Ovary (tissue), 9 donors: ENCODE data around the gene NPPA. TPM values are rescaled to one million over a fixed set of nuclear protein-coding genes. Genes with fewer than 3 reads are reported as not detected.

Experiments
- DNase-seq, 5 donors: peaks; one replicate each; pipeline ENCODE4 v3.0.0-alpha.2; 2019 to 2020
- H3K27ac ChIP-seq, 2 donors: fragments of 200-600 bp; one replicate each; pipeline versions ENCODE4 v1.5.1 to v1.8.0; 2019 to 2022
- H3K27me3 ChIP-seq: fragments of 200-600 bp; one replicate; pipeline ENCODE4 v1.8.0; 2022
- H3K36me3 ChIP-seq: fragments of 200-600 bp; sonication (generic); one replicate; pipeline ENCODE4 v1.5.1; 2019
- H3K4me1 ChIP-seq: one replicate; pipeline ENCODE4 v1.8.1; 2013; ENCODE audit warnings: mild to moderate bottlenecking, moderate library complexity; ENCODE audit not compliant: insufficient read depth
- H3K4me3 ChIP-seq: fragments of 200-600 bp; sonication (generic); one replicate; pipeline ENCODE4 v1.5.1; 2017
- H3K9me3 ChIP-seq, 2 donors: fragments of 200-600 bp in 1 of 2; sonication (generic) in 1 of 2; one replicate each; pipeline versions ENCODE4 v1.5.1 to v1.8.1; 2013 to 2019; ENCODE audit warnings: mild to moderate bottlenecking in 1 of 2, moderate library complexity in 1 of 2
- CTCF ChIP-seq, 3 donors: fragments of 450-650 bp in 2 of 3; fragments of 200-600 bp in 1 of 3; IDR thresholded peaks; one replicate each; pipeline versions ENCODE4 v1.5.1 to v1.8.0; 2016 to 2022; ENCODE audit warnings: antibody characterized with exemption in 3 of 3, mild to moderate bottlenecking in 1 of 3
- EP300 ChIP-seq: sonication (generic); formaldehyde crosslinking; IDR thresholded peaks from one replicate; pipeline ENCODE4 v1.6.1; 2017; ENCODE audit warnings: antibody characterized with exemption
- POLR2A ChIP-seq: fragments of 450-650 bp; IDR thresholded peaks from one replicate; pipeline ENCODE4 v1.6.1; 2017; ENCODE audit warnings: antibody characterized with exemption, mild to moderate bottlenecking, moderate library complexity
- WGBS, 3 donors: extraction: QIAGEN DNeasy Blood & Tissue Kit in 1 of 3; methylation state at CpG; one replicate each; pipeline versions ENCODE4 v1.1.5 to v1.1.7; 2013 to 2017; 5-methylcytosine and 5-hydroxymethylcytosine counted together
- intact Hi-C, 4 donors: fragments of 100-400 bp; cut with DNase I; formaldehyde crosslinking; loops; one replicate each; pipeline versions ENCODE4 v1.11.0 to v1.15.1; 2022 to 2023
- polyA plus RNA-seq, 2 donors: library from polyadenylated mRNA; stranded (reverse); fragments of 200-250 nt in 1 of 2; fragments of 350-450 nt in 1 of 2; fragmentation: Illumina TruSeq in 1 of 2; extraction: RNeasy Lipid Tissue Mini Kit (QIAGEN cat#74804) in 1 of 2; gene quantifications; one replicate each; pipeline ENCODE4 v1.2.3, GENCODE V29; 2013 to 2014
- total RNA-seq, 7 donors: library from RNA; depleted of rRNA in 2 of 7; stranded (reverse); fragments of >200 nt in 2 of 7; fragmentation: NEBNext Ultra II Directional in 3 of 7; extraction: Animal tissue kit (Norgen Biotek cat#: 25700) in 3 of 7; gene quantifications; one replicate each; pipeline versions ENCODE4 v1.1.0 to v1.2.4, GENCODE V29; 2016 to 2023
- donor health status: DM: no; HTN: no; CAD: no; lungs with moderate emphysema.
- donor health status: DM: no; HTN: no; CAD: no.
- donor health status: Bipolar disorder and iron deficiency.
- donor health status: DM: yes; HTN: yes; CAD: no.
- donor health status: DM: no; HTN: no; CAD: no.
- donor health status: DM: yes; HTN: yes; CAD: no.

Gene NPPA
- total and polyA plus RNA-seq, 9 donors: 0.83 to 2.5 (median 0.96) TPM; not detected in 4

GRCh38 chr1:11836955-11837766 is 10.4 kb downstream of the NPPA start:
- no peak for TF ChIP-seq CTCF (IDR thresholded peaks at IDR 0.05)
- TF ChIP-seq POLR2A: no peak
- TF ChIP-seq EP300: no peak
- Histone ChIP-seq H3K27ac (no peak overlapping the region), H3K9me3 (no peaks in the 10 kb centered on the region), H3K4me1 (peaks cover 2% of the 10 kb centered on the region), H3K36me3 (peaks cover 2% of the 10 kb centered on the region), H3K4me3 (no peak overlapping the region), H3K27me3 (no peaks in the 10 kb centered on the region)
- 74 to 80% (median 76%) methylated on average over 36 of the region's 36 CpGs for WGBS, 3 donors
- intact Hi-C loops: loop anchor here in 3 of 4 donors (5.0 to 10.0 kb wide), 3 partner anchors 70 to 368 kb away; no protein-coding TSS in a partner anchor
- no peak for DNase-seq

DNA sequence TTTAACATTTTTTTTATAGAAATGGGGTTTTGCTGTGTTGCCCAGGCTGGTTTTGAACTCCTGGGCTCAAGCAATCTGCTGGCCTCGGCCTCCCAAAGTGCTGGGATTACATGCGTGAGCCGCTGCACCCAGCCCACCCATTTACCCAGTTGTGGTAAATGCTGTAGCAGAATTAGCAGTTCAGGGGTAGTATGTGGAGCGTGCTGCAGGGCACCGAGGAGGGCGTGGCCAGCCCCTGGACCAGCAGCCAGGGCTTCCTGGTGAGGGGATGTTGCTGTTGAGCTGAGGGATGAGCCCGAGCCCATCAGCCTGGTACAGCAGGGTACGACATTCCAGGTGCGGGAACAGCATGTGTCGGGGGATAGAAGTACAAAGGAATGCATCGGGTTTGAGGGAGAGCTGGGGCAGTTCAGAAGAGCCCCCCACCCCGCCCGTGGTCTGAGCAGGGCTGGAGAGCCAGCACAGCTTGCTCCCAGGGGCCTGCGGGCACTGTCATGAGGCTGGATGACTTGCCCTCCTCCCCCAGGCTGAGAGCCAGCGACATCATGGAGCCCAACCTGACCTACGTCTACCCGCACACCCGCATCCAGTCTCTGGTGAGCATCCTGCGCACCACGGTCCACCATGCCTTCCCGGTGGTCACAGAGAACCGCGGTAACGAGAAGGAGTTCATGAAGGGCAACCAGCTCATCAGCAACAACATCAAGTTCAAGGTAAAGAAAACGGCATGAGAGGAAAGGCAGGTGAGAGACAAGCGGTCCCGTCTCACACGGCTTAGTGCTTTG is 11.9 kb downstream of the NPPA start:
- H3K27me3 ChIP-seq: no peaks in the 10 kb centered on the region
- 85 to 90% (median 87%) methylated on average over 28 of the region's 28 CpGs for WGBS, 3 donors
- no peaks in the 10 kb centered on the region for H3K9me3 ChIP-seq
- intact Hi-C loops: loop anchor here in 3 of 4 donors (5.0 to 10.0 kb wide), 3 partner anchors 72 to 369 kb away; no protein-coding TSS in a partner anchor
- DNase-seq: no peak
- no peak overlapping the region for H3K4me3 ChIP-seq
- H3K27ac ChIP-seq: no peak overlapping the region
- H3K36me3 ChIP-seq: peaks cover 2% of the 10 kb centered on the region
- TF ChIP-seq POLR2A (no peak), EP300 (no peak), CTCF (IDR thresholded peaks at IDR 0.05) (no peak)
- no peaks in the 10 kb centered on the region for H3K4me1 ChIP-seq

DNA sequence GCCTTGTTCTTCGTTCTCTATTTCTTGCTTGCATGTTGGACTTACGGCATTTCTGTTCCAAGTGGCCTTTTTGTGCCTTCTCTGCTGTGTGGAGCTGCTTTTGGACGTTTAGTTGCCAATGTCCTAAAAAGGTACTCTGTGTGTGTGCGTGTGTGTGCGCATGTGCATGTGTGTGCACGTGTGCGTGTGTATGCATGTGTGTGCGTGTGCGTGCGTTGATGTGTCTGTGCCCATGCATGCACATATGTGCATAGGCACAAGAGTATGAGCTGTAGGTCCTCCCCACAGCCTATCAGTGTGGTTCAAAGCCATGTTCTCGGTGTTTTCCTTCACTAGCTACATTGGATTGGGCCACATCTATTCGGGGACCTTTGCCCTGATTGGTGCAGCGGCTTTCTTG is 13.7 kb downstream of the NPPA start:
- intact Hi-C loops: loop anchor here in 1 of 4 donors (10.0 kb wide), 1 partner anchor 371 kb away; no protein-coding TSS in a partner anchor
- Histone ChIP-seq H3K4me3 (no peak overlapping the region), H3K27ac (no peak overlapping the region), H3K4me1 (no peaks in the 10 kb centered on the region), H3K27me3 (no peaks in the 10 kb centered on the region), H3K36me3 (peaks cover 2% of the 10 kb centered on the region), H3K9me3 (no peaks in the 10 kb centered on the region)
- 92 to 93% (median 93%) methylated on average over 13 of the region's 13 CpGs for WGBS, 3 donors
- TF ChIP-seq EP300 (no peak), POLR2A (no peak), CTCF (IDR thresholded peaks at IDR 0.05) (no peak)
- DNase-seq: no peak

DNA sequence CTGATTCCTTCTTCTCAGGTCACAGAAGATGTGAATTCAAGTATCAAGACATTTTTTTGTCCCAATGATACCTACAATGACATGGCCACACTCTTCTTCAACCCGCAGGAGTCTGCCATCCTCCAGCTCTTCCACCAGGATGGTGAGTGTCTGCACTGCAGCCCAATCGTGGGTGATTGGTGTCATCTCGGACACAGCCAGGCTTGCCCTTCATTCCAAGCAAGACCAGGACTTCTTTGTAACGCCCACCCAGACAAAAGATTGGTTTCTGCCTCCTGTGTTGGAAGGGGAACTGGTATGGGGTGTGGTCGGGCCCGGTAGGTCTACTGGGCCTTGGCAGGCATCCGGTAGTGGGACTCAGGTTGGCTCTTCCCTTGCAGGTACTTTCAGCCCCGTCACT is 14.1 kb downstream of the NPPA start:
- H3K4me1 ChIP-seq: no peaks in the 10 kb centered on the region
- intact Hi-C loops: loop anchor here in 1 of 4 donors (10.0 kb wide), 1 partner anchor 371 kb away; no protein-coding TSS in a partner anchor
- WGBS, 3 donors: 89 to 90% (median 90%) methylated on average over 8 of the region's 8 CpGs
- no peak for DNase-seq
- no peak overlapping the region for H3K4me3 ChIP-seq
- no peaks in the 10 kb centered on the region for H3K9me3 ChIP-seq
- TF ChIP-seq EP300 (no peak), POLR2A (no peak)
- H3K36me3 ChIP-seq: peaks cover 2% of the 10 kb centered on the region
- H3K27me3 ChIP-seq: no peaks in the 10 kb centered on the region
- H3K27ac ChIP-seq: no peak overlapping the region
